ENCODE results near the gene SH3BGR. TPM values are rescaled to one million over a fixed set of nuclear protein-coding genes. Genes with fewer than 3 reads are reported as not detected.

Gene SH3BGR
- total and polyA plus RNA-seq, 2 of the 4 experiments (the other 2 are of a cell fraction): 1.6 to 2.0 TPM

- TF ChIP-seq CEBPB (IDR thresholded peaks at IDR 0.05; ENCODE audit: low read depth, low read length) (no peak), CHD1 (IDR thresholded peaks at IDR 0.05; ENCODE audit: low read depth, low read length) (no peak), MAFK (IDR thresholded peaks at IDR 0.05; ENCODE audit: low read depth, low read length) (no peak), RAD21 (IDR thresholded peaks at IDR 0.05; ENCODE audit: low read length) (no peak), NFE2L2 (IDR thresholded peaks at IDR 0.05; ENCODE audit: low read depth, low read length) (no peak), CTCF (conservative IDR thresholded peaks at IDR 0.05; ENCODE audit: low read depth, low read length) (no peak), BHLHE40 (IDR thresholded peaks at IDR 0.05; ENCODE audit: low read depth, low read length) (no peak), MAZ (IDR thresholded peaks at IDR 0.05; ENCODE audit: borderline replicate concordance, low read depth, low read length) (no peak), USF2 (IDR thresholded peaks at IDR 0.05; ENCODE audit: low read depth, low read length) (no peak), POLR2A (IDR thresholded peaks at IDR 0.05; ENCODE audit: low read depth, low read length) (no peak), RFX5 (IDR thresholded peaks at IDR 0.05; ENCODE audit: low read depth, low read length) (no peak), RCOR1 (IDR thresholded peaks at IDR 0.05; ENCODE audit: insufficient replicate concordance, low read length) (no peak), FOS (IDR thresholded peaks at IDR 0.05; ENCODE audit: low read depth, low read length) (no peak), MXI1 (IDR thresholded peaks at IDR 0.05; ENCODE audit: borderline replicate concordance, low read depth, low read length) (no peak), ELK1 (IDR thresholded peaks at IDR 0.05; ENCODE audit: borderline replicate concordance, low read depth, low read length) (no peak), SMC3 (IDR thresholded peaks at IDR 0.05; ENCODE audit: low read depth, low read length) (no peak)
Measured at GRCh38 chr21:39474611-39475010, 22.8 kb downstream of the SH3BGR start.

More at GRCh38 chr21:39474611-39475010, 22.8 kb downstream of the SH3BGR start:
- no TSS peak for BruUV-seq (replicated peaks)
- no peak overlapping the region for H2BK120ac ChIP-seq (ENCODE audit: low read depth, low read length)
- intact Hi-C loops (cut with micrococcal nuclease) (no loop called here), in situ Hi-C loops (cut with MboI; ENCODE audit: low sequenced_read_pairs) (no loop called here), dilution Hi-C loops (cut with HindIII; ENCODE audit: low sequenced_read_pairs, unreplicated experiment) (no loop called here)
- no peak overlapping the region for H2BK15ac ChIP-seq (ENCODE audit: low read depth, low read length)
- no peak overlapping the region for H3K18ac ChIP-seq (ENCODE audit: low read depth, low read length)
- H3K27me3 ChIP-seq (ENCODE audit: control insufficient read depth, insufficient read depth, low read length): no peaks in the 10 kb centered on the region
- H3K4me3 ChIP-seq (ENCODE audit: insufficient read depth, low read depth, low read length): no peak overlapping the region
- H3K4ac ChIP-seq (ENCODE audit: low read depth, low read length): no peak overlapping the region
- no peak overlapping the region for H2AK9ac ChIP-seq (replicated peaks; ENCODE audit: low read depth, low read length, poor library complexity)
- no peak; the same call in 1 of the 2 replicates for ATAC-seq (ENCODE audit: low read depth)
- no peak overlapping the region for H2AFZ ChIP-seq (replicated peaks; ENCODE audit: low read length, poor library complexity)
- H4K20me1 ChIP-seq (ENCODE audit: insufficient read depth, low read length): no peaks in the 10 kb centered on the region
- no peak overlapping the region for H3K14ac ChIP-seq (replicated peaks; ENCODE audit: low read depth, low read length)
- no peak overlapping the region for H4K91ac ChIP-seq (ENCODE audit: insufficient read depth, low read depth, low read length)
- no peak overlapping the region for H3K23ac ChIP-seq (ENCODE audit: low read depth, low read length)
- H2AK5ac ChIP-seq (ENCODE audit: low read depth, low read length): no peak overlapping the region
- POLR2A ChIA-PET (ENCODE audit: unreplicated experiment): no interaction called here
- no peaks in the 10 kb centered on the region for H3K79me1 ChIP-seq (ENCODE audit: low read depth in 1 of 2, low read length in 2 of 2)
- H3K4me2 ChIP-seq (ENCODE audit: low read depth, low read length): no peak overlapping the region
- CTCF ChIA-PET: interaction anchor here (0.9 kb wide), 1 partner anchor 34 kb away, joined by 3 read pairs; no protein-coding TSS in a partner anchor
- DNase-seq: no peak
- WGBS, 2 experiments (ENCODE audit: extremely low coverage in 2 of 2, insufficient read length in 1 of 2): no CpG with 5 or more reads among the region's 2 CpGs
- H3K56ac ChIP-seq (ENCODE audit: extremely low read depth, insufficient read depth, low read length): no peak overlapping the region
- H3K9me1 ChIP-seq (ENCODE audit: insufficient read depth, low read length): no peaks in the 10 kb centered on the region
- H3K36me3 ChIP-seq (ENCODE audit: control insufficient read depth, insufficient read depth, low read length): no peaks in the 10 kb centered on the region
- H2BK20ac ChIP-seq (ENCODE audit: low read depth, low read length): no peak overlapping the region
- H3K4me1 ChIP-seq (ENCODE audit: control insufficient read depth, insufficient read depth, low read length): no peaks in the 10 kb centered on the region
- no peaks in the 10 kb centered on the region for H3K9me3 ChIP-seq (ENCODE audit: control insufficient read depth, insufficient read depth, low read length)
- H3K27ac ChIP-seq (ENCODE audit: insufficient read depth, low read length): no peak overlapping the region
- H2BK5ac ChIP-seq (ENCODE audit: low read depth, low read length, poor library complexity, severe bottlenecking): no peak overlapping the region
- no peak overlapping the region for H4K5ac ChIP-seq (ENCODE audit: low read depth, low read length)
- H4K8ac ChIP-seq (ENCODE audit: low read depth in 2 of 2, low read length in 2 of 2): no peak overlapping the region
- H3K9ac ChIP-seq (ENCODE audit: low read depth, low read length): no peak overlapping the region

Data from IMR-90 (cell line).